Measurements from ENCODE around the gene SAC3D1.

- TF ChIP-seq, protein P1, sequence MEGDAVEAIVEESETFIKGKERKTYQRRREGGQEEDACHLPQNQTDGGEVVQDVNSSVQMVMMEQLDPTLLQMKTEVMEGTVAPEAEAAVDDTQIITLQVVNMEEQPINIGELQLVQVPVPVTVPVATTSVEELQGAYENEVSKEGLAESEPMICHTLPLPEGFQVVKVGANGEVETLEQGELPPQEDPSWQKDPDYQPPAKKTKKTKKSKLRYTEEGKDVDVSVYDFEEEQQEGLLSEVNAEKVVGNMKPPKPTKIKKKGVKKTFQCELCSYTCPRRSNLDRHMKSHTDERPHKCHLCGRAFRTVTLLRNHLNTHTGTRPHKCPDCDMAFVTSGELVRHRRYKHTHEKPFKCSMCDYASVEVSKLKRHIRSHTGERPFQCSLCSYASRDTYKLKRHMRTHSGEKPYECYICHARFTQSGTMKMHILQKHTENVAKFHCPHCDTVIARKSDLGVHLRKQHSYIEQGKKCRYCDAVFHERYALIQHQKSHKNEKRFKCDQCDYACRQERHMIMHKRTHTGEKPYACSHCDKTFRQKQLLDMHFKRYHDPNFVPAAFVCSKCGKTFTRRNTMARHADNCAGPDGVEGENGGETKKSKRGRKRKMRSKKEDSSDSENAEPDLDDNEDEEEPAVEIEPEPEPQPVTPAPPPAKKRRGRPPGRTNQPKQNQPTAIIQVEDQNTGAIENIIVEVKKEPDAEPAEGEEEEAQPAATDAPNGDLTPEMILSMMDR (IDR thresholded peaks at IDR 0.05; ENCODE audit: insufficient read depth, low read length, poor library complexity, severe bottlenecking) = no peak
- TF ChIP-seq EZH2phosphoT487 (conservative IDR thresholded peaks at IDR 0.05; ENCODE audit: low read length) = no peak
These were observed 22.5 kb downstream of the SAC3D1 start for GRCh38 chr11:65063532-65063931.
